Osteocyte (in vitro differentiated cells): Measurements from ENCODE around the gene MMD. TPM values are rescaled to one million over a fixed set of nuclear protein-coding genes. Genes with fewer than 3 reads are reported as not detected.
"Not testable (repeated sequence)": the region's sequence is repeated elsewhere in the genome, so short reads cannot be mapped to it uniquely, and the experiment has no call there.

Source experiments
- DNase-seq: peaks from one replicate; pipeline ENCODE4 v3.0.0; 2021; ENCODE audit warnings: mixed read lengths; ENCODE audit not compliant: unreplicated experiment; ENCODE audit errors: extremely low spot score
- H3K27ac Mint-ChIP-seq: one replicate; pipeline ENCODE4 v1.8.0; 2021; ENCODE audit warnings: mild to moderate bottlenecking, mixed read lengths; ENCODE audit not compliant: unreplicated experiment
- H3K27me3 Mint-ChIP-seq: one replicate; pipeline ENCODE4 v1.8.0; 2021; ENCODE audit warnings: mixed read lengths; ENCODE audit not compliant: unreplicated experiment
- H3K36me3 Mint-ChIP-seq: one replicate; pipeline ENCODE4 v1.8.0; 2021; ENCODE audit warnings: mixed read lengths; ENCODE audit not compliant: unreplicated experiment
- H3K4me1 Mint-ChIP-seq: one replicate; pipeline ENCODE4 v1.8.0; 2021; ENCODE audit warnings: mixed read lengths; ENCODE audit not compliant: unreplicated experiment
- H3K4me3 Mint-ChIP-seq: one replicate; pipeline ENCODE4 v1.8.0; 2021; ENCODE audit warnings: mild to moderate bottlenecking, moderate library complexity, mixed read lengths; ENCODE audit not compliant: unreplicated experiment
- H3K9me3 Mint-ChIP-seq: one replicate; pipeline ENCODE4 v1.8.0; 2021; ENCODE audit warnings: mixed read lengths; ENCODE audit not compliant: unreplicated experiment
- CTCF ChIP-seq: fragments of 200-600 bp; sonication (generic); IDR thresholded peaks from 2 replicates; pipeline ENCODE4 v1.5.0; 2021; ENCODE audit warnings: antibody characterized with exemption, mild to moderate bottlenecking, moderate library complexity
- total RNA-seq: library from RNA; stranded (reverse); gene quantifications from 2 replicates; pipeline ENCODE4 v1.2.1, GENCODE V29; 2021

The MMD gene
- total RNA-seq, 1 donor from 2014 or later = 10.3 TPM

GRCh38 chr17:55433029-55433628 is 11.5 kb upstream of the MMD start:
- H3K4me3 Mint-ChIP-seq = no peak overlapping the region
- H3K36me3 Mint-ChIP-seq = no peaks in the 10 kb centered on the region
- H3K27me3 Mint-ChIP-seq = peaks cover 9% of the 10 kb centered on the region
- TF ChIP-seq CTCF = no peak
- H3K9me3 Mint-ChIP-seq = no peaks in the 10 kb centered on the region
- DNase-seq = no peak
- no peak overlapping the region for H3K27ac Mint-ChIP-seq
- H3K4me1 Mint-ChIP-seq = peaks cover 1% of the 10 kb centered on the region

GRCh38 chr17:55432358-55433028 is 10.9 kb upstream of the MMD start:
- Mint-ChIP-seq H3K9me3 (no peaks in the 10 kb centered on the region), H3K36me3 (no peaks in the 10 kb centered on the region), H3K4me1 (peaks cover 1% of the 10 kb centered on the region), H3K4me3 (no peak overlapping the region), H3K27ac (no peak overlapping the region), H3K27me3 (peaks cover 12% of the 10 kb centered on the region)
- TF ChIP-seq CTCF = no peak
- no peak for DNase-seq

GRCh38 chr17:55431914-55432313 is 10.3 kb upstream of the MMD start:
- H3K27ac Mint-ChIP-seq, H3K4me3 Mint-ChIP-seq, H3K36me3 Mint-ChIP-seq, DNase-seq, H3K4me1 Mint-ChIP-seq, H3K9me3 Mint-ChIP-seq: not testable (repeated sequence)
- peaks cover 12% of the 10 kb centered on the region for H3K27me3 Mint-ChIP-seq

- H3K27me3 Mint-ChIP-seq = peaks cover 14% of the 10 kb centered on the region
- no peaks in the 10 kb centered on the region for H3K4me1 Mint-ChIP-seq
- no peaks in the 10 kb centered on the region for H3K36me3 Mint-ChIP-seq
- no peak for DNase-seq
- H3K4me3 Mint-ChIP-seq = no peak overlapping the region
- no peak overlapping the region for H3K27ac Mint-ChIP-seq
- H3K9me3 Mint-ChIP-seq = no peaks in the 10 kb centered on the region
- no peak for TF ChIP-seq CTCF
These were observed 9.1 kb upstream of the MMD start for GRCh38 chr17:55430541-55431288.

- Mint-ChIP-seq H3K9me3 (no peaks in the 10 kb centered on the region), H3K4me3 (no peak overlapping the region), H3K36me3 (no peaks in the 10 kb centered on the region), H3K27me3 (peaks cover 29% of the 10 kb centered on the region), H3K4me1 (no peaks in the 10 kb centered on the region), H3K27ac (no peak overlapping the region)
- no peak for DNase-seq
- TF ChIP-seq CTCF = no peak
These were observed 5.9 kb upstream of the MMD start for GRCh38 chr17:55427587-55427882.
